ENCODE data around the gene ZNF362. TPM values are rescaled to one million over a fixed set of nuclear protein-coding genes. Genes with fewer than 3 reads are reported as not detected.

Gene ZNF362
- total and polyA plus RNA-seq, 2 of the 13 experiments (the other 11 are each of a cell fraction or from before 2014, with no cell fraction given) = 8.3 to 14.2 TPM

- no peak for TF ChIP-seq HOXD1 (CRISPR knock-in tag; IDR thresholded peaks at IDR 0.05)
Measured at GRCh38 chr1:33338440-33339211, 82.3 kb downstream of the ZNF362 start (continued).

DNA sequence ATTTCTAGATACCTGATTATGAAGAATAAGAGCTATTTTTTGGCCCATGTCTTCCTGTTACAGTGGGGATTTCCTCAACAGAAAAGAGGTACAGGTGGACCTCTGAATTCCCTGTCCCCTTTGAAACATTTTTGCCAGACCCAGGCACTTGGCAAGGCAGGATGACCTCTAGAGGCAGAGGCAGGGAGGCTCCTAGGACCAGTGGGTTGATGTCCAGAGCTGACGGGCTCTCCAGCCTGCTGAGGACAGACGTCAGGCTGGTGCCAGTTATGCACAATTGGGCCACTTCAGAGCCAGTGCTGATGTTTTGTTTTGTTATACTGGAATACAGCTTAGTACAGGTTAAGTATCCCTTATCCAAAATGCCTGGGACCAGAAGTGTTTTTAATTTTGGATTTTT lies 83.1 kb downstream of the ZNF362 start:
- in situ Hi-C loops (cut with HindIII; ENCODE audit: extremely low pct_ligation_motif_present, low pct_unique_long_range_greater_than_20kb) = no loop called here
- peaks cover 98% of the 10 kb centered on the region for H3K4me1 ChIP-seq (ENCODE audit: insufficient read depth, low read length)
- H3K4me2 ChIP-seq (ENCODE audit: low read depth, low read length) = peak overlapping the region; percentile 49
- H3K27ac ChIP-seq (ENCODE audit: extremely low read length, insufficient read depth, low read length) = peak overlapping the region; percentile 49
- no peak overlapping the region for H2AFZ ChIP-seq (ENCODE audit: low read length)
- peaks cover 5 to 15% of the 10 kb centered on the region in 2 experiments; a peak in 4 of 5 replicates for H3K36me3 ChIP-seq (replicated peaks in 1 of 2; ENCODE audit: control insufficient read depth in 1 of 2, insufficient read depth in 2 of 2, low read length in 2 of 2)
- intact Hi-C loops (cut with micrococcal nuclease; ENCODE audit: unreplicated experiment) = no loop called here
- no peaks in the 10 kb centered on the region for H3K27me3 ChIP-seq (ENCODE audit: control insufficient read depth in 1 of 2, insufficient read depth in 2 of 2, low read length in 2 of 2)
- POLR2A ChIA-PET = interaction anchor here (1.4 to 5.4 kb wide), 5 partner anchors 8 to 212 kb away, joined by 3 to 29 read pairs (median 5); no protein-coding TSS in a partner anchor
- peaks cover 87% of the 10 kb centered on the region for H3K79me2 ChIP-seq (ENCODE audit: insufficient read depth, low read length)
- no peak for FAIRE-seq
- DNase-seq (ENCODE audit: low spot score) = no peak
- H3K4me3 ChIP-seq (replicated peaks in 1 of 3; ENCODE audit: insufficient read depth in 1 of 3, low read depth in 2 of 3, low read length in 3 of 3) = peak overlapping the region in 1 of 3 experiments; percentile 32; a peak in 2 of 6 replicates
- CTCF ChIA-PET (ENCODE audit: low intra/inter-chr PET ratio, low total read pairs) = no interaction called here
- WGBS (ENCODE audit: low lambda C conversion rate) = 60% methylated on average over 1 of the region's 2 CpGs
- H4K20me1 ChIP-seq (ENCODE audit: insufficient read depth, low read length) = peaks cover 70% of the 10 kb centered on the region
- H3K9me3 ChIP-seq (ENCODE audit: low read length) = no peaks in the 10 kb centered on the region
- peak overlapping the region; percentile 38 for H3K9ac ChIP-seq (ENCODE audit: insufficient read depth, low read depth, low read length)
- BruUV-seq (replicated peaks) = no TSS peak
- 0 out of 3 replicates have a peak, but pooled peaks have one; percentile 8 for ATAC-seq
- TF ChIP-seq ZKSCAN8 (CRISPR knock-in tag; IDR thresholded peaks at IDR 0.05; ENCODE audit: borderline replicate concordance) (no peak), SP1 (IDR thresholded peaks at IDR 0.05) (no peak), SP1 (CRISPR knock-in tag; IDR thresholded peaks at IDR 0.05) (no peak), POLR2A (IDR thresholded peaks at IDR 0.05; ENCODE audit: insufficient read depth in 1 of 2, low read depth in 2 of 2, low read length in 2 of 2) (no peak), MLLT10 (CRISPR knock-in tag; IDR thresholded peaks at IDR 0.05) (no peak), ARNT2 (CRISPR knock-in tag; IDR thresholded peaks at IDR 0.05; ENCODE audit: low read depth) (no peak), ZNF547 (CRISPR knock-in tag; IDR thresholded peaks at IDR 0.05) (no peak), XRCC5 (optimal IDR thresholded peaks at IDR 0.05; ENCODE audit: low read length) (peak; percentile 23), ZNF615 (CRISPR knock-in tag; IDR thresholded peaks at IDR 0.05; ENCODE audit: borderline replicate concordance) (no peak), ZNF260 (CRISPR knock-in tag; IDR thresholded peaks at IDR 0.05; ENCODE audit: borderline replicate concordance, low read depth) (no peak), ZNF772 (CRISPR knock-in tag; IDR thresholded peaks at IDR 0.05) (no peak), POLR2G (IDR thresholded peaks at IDR 0.05; ENCODE audit: low read depth, low read length) (peak; percentile 47; the same call in 1 of the 2 replicates), MYPOP (CRISPR knock-in tag; IDR thresholded peaks at IDR 0.05) (no peak), SP5 (CRISPR knock-in tag; IDR thresholded peaks at IDR 0.05; ENCODE audit: borderline replicate concordance, low read depth) (no peak), TBX2 (CRISPR knock-in tag; IDR thresholded peaks at IDR 0.05; ENCODE audit: borderline replicate concordance) (no peak), ELF4 (CRISPR knock-in tag; IDR thresholded peaks at IDR 0.05; ENCODE audit: borderline replicate concordance) (no peak), FOXA1 (IDR thresholded peaks at IDR 0.05) (no peak), FOXA1 (CRISPR knock-in tag; IDR thresholded peaks at IDR 0.05) (no peak), ZNF264 (CRISPR knock-in tag; IDR thresholded peaks at IDR 0.05) (no peak)
- TF ChIP-seq, protein P1, sequence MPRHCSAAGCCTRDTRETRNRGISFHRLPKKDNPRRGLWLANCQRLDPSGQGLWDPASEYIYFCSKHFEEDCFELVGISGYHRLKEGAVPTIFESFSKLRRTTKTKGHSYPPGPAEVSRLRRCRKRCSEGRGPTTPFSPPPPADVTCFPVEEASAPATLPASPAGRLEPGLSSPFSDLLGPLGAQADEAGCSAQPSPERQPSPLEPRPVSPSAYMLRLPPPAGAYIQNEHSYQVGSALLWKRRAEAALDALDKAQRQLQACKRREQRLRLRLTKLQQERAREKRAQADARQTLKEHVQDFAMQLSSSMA (CRISPR knock-in tag; IDR thresholded peaks at IDR 0.05) = no peak
- TF ChIP-seq, protein P2, sequence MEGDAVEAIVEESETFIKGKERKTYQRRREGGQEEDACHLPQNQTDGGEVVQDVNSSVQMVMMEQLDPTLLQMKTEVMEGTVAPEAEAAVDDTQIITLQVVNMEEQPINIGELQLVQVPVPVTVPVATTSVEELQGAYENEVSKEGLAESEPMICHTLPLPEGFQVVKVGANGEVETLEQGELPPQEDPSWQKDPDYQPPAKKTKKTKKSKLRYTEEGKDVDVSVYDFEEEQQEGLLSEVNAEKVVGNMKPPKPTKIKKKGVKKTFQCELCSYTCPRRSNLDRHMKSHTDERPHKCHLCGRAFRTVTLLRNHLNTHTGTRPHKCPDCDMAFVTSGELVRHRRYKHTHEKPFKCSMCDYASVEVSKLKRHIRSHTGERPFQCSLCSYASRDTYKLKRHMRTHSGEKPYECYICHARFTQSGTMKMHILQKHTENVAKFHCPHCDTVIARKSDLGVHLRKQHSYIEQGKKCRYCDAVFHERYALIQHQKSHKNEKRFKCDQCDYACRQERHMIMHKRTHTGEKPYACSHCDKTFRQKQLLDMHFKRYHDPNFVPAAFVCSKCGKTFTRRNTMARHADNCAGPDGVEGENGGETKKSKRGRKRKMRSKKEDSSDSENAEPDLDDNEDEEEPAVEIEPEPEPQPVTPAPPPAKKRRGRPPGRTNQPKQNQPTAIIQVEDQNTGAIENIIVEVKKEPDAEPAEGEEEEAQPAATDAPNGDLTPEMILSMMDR (CRISPR knock-in tag; IDR thresholded peaks at IDR 0.05) = peak; percentile 43

Measured in HepG2 (cell line).